GM21447 (cell line): ENCODE data around the gene SNX30.

Experiments used
- ATAC-seq: cut with Tn5 transposase; IDR thresholded peaks from one replicate; pipeline ENCODE4 v1.9.1; 2021; ENCODE audit not compliant: unreplicated experiment

The SNX30 gene

DNA sequence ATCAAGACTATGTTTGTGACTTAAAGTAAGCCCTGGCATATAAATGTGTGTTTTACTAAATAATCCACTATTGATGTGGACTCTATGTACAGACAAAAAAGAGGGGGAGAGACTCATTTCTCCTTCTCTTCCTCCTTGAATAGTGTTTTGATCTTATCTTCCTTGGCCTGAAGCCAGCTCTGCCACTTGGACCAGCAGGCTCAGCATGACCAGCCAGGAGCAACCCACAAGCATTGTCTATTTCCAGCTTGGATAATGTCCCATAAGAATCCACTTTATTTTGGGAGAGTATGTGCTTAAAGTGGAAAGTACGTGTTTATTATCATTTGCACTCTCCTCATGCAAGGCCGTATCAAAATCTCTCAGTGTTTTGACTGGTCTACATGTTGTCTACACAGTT is 164.0 kb downstream of the SNX30 start:
- ATAC-seq, result no peak

DNA sequence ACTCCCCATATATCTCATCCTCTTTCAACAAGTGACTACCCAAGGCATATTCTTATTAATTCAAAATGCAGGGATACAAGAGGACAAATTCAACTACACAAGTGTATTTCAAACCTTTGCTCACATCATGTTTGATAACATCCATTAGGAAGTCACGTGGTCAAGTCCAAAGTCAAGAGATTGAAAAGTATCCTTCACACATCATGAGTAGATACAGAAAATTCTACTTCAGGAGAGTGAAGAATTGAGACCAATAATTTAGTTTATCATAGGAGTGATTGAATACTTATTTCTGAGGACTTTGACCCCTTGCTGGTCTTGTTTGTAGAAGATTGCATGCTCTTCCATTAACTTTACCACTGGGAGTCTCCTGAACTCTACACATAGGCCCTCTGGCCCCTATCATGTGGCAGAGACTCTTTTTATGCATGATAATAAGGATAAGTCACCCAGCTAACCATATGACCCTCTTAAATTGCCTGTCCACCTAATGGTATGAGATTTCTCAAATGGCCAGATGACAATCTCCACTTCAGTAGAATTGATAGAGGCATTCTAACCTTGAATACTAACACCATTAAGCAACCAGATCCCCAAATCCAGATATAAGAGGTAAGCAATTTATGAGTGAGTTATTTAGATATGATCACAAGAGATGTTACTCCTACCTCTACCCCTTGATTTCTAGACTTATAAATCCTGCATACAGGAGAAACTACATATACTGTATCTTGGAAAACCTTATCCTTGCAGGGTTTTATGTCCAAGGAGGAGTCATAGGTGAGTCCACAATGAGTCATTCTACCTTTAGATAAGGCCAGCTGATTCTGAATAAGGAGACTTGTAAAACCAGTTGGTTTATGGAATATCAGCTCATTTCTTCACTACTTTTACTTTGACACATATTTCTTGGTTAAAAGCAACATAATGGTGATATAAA is 166.8 kb downstream of the SNX30 start:
- no peak for ATAC-seq

GRCh38 chr9:112917987-112918362 is 167.4 kb downstream of the SNX30 start:
- no peak for ATAC-seq

GRCh38 chr9:112921549-112921948 is 171.0 kb downstream of the SNX30 start:
- no peak for ATAC-seq
